Middle frontal gyrus (tissue), 1 donor: Measurements from ENCODE around the gene JMJD1C.
"Not testable (repeated sequence)": the region's sequence is repeated elsewhere in the genome, so short reads cannot be mapped to it uniquely, and the experiment has no call there.

Source experiments
- DNase-seq: peaks from one replicate; pipeline ENCODE4 v3.0.0-alpha.2; 2015; ENCODE audit warnings: low spot score; ENCODE audit errors: extremely low spot score

Gene JMJD1C

DNA sequence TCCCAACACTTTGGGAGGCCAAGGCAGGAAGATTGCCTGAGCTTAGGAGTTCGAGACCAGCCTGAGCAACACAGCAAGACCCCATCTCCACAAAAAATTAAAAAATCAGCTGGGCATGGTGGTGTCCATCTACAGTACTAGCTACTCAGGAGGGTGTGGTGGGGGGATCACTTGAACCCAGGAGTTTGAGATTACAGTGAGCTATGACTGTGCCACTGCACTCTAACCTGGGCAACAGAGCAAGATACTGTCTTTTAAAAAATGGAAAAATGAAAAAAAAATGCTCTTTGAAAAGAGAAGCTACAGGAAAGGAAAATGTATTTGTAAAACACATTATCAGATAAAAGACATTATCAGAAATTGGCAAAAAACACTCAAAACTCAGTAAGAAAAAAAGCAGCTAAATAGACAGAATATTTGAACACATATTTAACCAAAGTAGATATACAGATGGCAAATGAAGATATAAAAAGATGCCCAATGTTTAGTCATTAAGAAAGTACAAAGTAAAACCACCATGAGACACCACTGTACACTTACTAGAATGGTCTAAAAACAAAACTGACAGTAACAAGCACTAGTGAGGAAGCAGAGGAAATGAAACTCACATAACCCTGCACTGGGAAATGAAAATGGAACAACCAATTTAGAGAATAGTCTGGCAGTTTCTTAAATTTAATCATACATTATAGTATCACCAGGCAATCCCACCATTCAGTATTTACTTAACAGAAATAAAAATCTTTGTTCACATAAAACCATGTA, 292.1 kb downstream of the JMJD1C start:
- no peak for DNase-seq

GRCh38 chr10:63171926-63172325, 293.9 kb downstream of the JMJD1C start:
- no peak for DNase-seq

DNA sequence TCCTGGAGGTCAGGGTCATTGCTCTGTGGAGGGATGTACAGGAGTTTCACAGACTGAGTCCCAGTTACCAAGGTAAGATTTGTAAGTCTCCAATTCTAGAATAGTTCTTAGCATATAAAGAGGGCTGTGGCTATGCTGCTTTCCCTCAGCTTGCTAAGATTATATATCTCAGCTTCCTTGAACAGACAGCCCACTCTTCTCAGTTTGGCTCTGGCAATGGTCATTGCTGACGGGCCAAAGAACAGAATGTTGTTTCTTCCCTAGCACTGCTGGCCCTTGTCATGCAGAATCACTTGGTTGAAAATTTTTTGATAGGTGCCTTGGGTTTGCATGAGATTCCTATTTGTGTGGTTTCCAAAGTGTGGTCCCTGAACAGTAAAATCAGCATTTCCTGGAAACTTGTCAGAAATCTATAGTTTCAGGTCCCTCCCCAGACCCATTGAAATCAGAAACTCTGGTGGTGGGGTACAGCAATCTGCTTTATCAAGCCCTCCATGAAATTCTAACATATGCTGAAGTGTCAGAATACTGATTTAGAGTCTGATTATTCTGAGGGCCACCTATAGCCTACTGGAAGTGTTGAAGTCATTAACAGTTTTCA, 294.4 kb downstream of the JMJD1C start:
- DNase-seq = no peak

GRCh38 chr10:63169624-63170023, 296.2 kb downstream of the JMJD1C start:
- no peak for DNase-seq

DNA sequence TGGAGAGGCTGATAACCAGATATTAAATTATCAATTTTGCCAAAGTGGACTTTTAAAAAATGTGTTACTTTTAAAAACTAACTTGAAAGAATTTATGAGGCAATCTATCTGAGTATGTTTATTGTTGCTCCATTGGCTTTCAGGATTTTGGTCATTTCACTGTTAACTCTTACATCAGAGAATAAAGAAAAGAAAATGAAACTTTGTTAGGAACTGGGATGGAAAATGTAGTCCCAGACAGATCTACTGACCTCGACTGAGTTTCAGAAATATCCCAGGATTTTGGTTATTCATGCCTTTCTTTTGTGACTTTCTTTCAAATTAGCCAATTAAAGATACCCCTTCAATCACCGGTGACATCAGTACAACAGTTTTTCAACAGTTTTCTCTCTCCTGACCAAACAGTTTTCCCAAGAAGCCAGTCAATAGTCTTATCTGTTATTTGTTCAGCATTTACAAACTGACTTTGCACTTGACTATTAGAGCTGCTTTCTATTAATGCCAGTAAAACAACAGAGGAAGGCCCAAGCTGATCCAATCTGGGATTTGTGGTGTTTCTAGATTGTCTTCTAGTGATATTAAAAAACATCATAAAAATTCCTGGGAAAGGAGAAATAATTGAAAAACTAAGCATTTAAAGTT, 296.8 kb downstream of the JMJD1C start:
- DNase-seq = no peak

GRCh38 chr10:63166742-63167258, 299.0 kb downstream of the JMJD1C start:
- peak; percentile 53 for DNase-seq

GRCh38 chr10:63165249-63165648, 300.5 kb downstream of the JMJD1C start:
- no peak for DNase-seq

- DNase-seq = no peak
These were observed 301.6 kb downstream of the JMJD1C start for GRCh38 chr10:63164166-63164623.

GRCh38 chr10:63161592-63161991, 304.2 kb downstream of the JMJD1C start:
- DNase-seq = no peak

DNA sequence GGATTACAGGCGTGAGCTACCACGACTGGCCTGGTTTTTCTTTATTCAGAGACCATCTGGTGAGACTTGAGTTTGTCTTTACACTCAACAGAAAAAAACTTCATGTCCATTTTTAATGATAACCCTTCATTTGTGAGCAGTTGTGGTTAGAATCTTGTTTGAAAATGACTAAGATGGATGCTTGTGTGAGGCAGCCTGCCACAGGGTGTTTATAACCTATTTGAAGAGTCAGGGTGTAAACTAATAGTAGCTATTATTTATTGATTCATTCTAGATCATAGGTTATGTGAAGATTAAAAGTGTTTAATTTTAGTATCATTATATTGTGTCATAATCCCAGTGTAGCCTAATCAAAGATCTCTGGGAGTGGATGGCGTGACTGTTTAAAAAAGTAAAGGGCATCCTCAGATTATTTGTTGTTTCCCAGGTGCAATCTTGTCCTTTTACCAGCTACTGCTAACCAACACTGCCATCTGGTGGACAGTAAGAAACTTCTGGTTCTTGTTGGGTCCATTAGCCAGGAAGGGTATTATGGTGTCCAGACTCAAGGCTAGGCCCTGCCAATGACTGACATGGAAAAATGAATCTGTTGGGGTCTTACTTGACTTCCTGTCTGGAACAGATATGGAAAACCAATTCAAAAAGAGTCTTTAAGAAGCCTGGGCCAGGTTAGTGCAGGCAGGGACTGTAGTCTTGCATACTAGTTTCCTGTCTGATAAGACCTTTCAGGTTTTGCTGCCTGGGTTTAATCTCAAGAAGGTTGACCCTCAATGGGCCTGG, 307.7 kb downstream of the JMJD1C start:
- no peak for DNase-seq

- DNase-seq = no peak
These were observed 309.5 kb downstream of the JMJD1C start for GRCh38 chr10:63156236-63156635.

DNA sequence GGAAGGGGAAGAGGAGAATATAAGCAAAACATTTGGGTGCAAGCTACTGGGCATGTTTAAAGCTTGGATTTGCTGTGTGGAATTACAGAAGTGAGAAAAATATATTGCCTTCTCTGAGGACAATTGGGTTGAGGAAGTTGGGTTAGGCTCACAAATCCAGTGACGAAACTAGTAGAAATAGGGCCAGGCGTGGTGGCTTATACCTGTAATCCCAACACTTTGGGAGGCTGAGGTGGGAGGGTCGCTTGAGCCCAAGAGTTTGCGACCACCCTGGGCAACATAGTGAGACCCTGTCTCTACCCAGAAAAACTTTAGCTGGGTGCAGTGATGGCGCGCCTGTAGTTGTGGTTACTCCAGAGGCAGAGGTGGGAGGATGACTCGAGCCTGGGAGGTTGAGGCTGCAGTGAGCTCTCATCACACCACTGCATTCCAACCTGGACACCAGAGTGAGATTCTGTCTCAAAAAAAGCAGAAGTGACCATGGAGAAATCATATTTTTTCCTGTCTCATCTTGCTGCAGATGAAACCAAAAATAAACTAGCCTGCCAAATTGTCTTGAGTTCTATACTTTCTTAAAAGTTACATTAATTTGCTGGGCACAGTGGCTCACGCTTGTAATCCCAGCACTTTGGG, 310.3 kb downstream of the JMJD1C start:
- DNase-seq = no peak

DNA sequence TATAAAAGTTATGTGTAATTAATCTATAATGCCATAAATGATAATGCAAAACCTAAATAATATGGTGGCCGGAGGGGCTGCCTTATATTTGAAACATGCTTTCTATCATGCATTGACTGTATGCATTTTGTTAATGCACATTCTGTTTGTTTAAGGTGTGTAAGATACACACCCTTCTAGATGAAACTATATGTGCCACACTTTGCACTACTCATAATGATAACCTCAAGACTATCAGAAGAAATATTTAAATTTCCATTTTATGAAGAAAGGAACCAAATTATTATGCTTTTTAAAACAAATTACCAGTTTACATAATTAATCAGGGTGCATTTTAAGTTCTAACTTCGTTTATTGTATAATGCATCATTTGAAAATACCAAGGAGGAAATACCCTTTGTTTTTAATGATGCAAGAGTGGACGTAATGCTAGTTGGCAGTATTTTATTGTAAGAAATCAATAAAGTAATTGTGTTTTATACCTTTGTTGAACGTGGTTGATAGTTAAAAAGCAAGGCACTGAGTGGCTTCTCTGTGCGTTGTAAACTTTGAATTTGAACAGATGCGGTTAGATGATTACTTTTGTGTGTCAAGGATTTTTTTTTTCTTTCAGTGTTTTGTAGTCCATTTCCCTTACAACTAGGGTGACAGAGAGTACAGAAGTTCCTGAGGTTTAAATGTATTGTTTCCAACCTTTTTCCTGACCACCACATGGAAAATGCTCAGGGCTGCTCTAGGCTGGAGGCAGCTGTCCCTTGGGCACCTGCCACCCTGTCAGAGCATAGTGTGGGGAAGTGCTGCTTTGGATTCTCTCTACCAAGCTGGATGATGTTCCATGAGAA, 311.0 kb downstream of the JMJD1C start:
- DNase-seq = no peak

DNA sequence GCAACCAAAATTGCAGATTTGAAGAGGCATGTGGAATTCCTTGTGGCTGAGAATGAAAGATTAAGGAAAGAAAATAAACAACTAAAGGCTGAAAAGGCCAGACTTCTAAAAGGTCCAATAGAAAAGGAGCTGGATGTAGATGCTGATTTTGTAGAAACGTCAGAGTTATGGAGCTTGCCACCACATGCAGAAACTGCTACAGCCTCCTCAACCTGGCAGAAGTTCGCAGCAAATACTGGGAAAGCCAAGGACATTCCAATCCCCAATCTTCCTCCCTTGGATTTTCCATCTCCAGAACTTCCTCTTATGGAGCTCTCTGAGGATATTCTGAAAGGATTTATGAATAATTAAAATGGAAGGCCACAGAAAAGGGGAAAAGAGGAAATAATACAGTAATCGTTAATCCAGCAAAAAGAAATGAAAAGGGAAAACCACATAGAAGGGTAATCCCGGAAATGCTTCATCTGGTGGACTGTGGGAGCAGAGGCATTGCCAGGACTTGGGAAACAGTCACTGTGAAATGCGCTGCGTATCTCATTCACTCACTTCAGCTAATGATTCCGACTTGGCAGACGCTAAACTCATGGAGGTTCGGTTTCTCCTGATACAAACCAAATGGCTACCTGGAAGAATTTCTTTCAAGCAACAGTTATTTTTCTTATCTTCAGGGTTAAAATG, 311.8 kb downstream of the JMJD1C start:
- not testable (repeated sequence) for DNase-seq

GRCh38 chr10:63150745-63151144, 315.0 kb downstream of the JMJD1C start:
- no peak for DNase-seq

- DNase-seq = no peak
These were observed 319.3 kb downstream of the JMJD1C start for GRCh38 chr10:63146503-63146902.

GRCh38 chr10:63145782-63146181, 320.0 kb downstream of the JMJD1C start:
- no peak for DNase-seq

DNA sequence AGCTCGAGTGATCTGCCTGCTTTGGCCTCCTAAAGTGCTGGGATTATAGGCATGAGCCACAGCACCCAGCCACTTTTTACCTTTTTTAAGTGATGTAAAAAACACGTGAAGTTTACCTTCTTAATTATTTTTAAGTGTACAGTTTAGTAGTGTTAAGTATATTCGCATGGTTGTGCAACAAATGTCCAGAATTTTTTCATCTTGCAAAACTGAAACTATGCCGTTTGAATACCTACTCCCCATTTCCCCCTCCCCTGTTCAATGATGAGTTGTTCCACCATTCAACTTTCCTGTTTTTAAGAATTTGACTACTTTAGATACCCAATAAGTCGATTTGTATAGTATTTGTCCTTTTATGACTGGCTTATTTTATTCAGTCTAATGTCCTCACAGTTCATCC, 321.8 kb downstream of the JMJD1C start:
- no peak for DNase-seq

DNA sequence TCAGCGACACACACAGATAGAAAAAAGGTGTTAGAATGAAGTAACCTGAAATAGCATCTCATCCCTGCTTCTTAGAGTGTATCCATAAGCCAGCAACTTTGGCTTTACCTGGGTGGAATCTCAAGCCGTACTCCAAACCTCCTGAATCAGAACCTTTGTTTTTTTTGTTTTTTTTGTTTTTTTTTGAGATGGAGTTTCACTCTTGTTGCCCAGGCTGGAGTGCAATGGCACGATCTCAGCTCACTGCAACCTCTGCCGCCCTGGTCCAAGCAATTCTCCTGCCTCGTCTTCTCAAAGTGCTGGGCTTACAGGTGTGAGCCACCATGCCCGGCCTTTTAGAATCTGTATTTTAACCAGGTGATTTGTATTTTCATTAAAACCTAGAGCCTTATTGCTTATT, 323.6 kb downstream of the JMJD1C start:
- no peak for DNase-seq

- no peak for DNase-seq
These were observed 325.7 kb downstream of the JMJD1C start for GRCh38 chr10:63140077-63140476.
